H9 (cell line): ENCODE results near the gene TNIK. TPM values are rescaled to one million over a fixed set of nuclear protein-coding genes. Genes with fewer than 3 reads are reported as not detected.

Experiments used
- DNase-seq: peaks from one replicate; pipeline ENCODE4 v3.0.0-alpha.2; 2017
- H2AFZ ChIP-seq: one replicate; pipeline ENCODE4 v1.6.1; 2013; ENCODE audit warnings: mild to moderate bottlenecking, low read length, control low read depth, moderate library complexity
- H2AK5ac ChIP-seq: 2 replicates; pipeline ENCODE4 v1.6.1; 2013; ENCODE audit warnings: low read length, control low read depth, mixed read lengths; ENCODE audit not compliant: insufficient read length
- H2BK120ac ChIP-seq: one replicate; pipeline ENCODE4 v1.6.1; 2013; ENCODE audit warnings: low read depth, mild to moderate bottlenecking, low read length, control low read depth, inconsistent platforms; ENCODE audit not compliant: poor library complexity, severe bottlenecking
- H2BK12ac ChIP-seq: 2 replicates; pipeline ENCODE4 v1.6.1; 2013; ENCODE audit warnings: low read length, control low read depth, mixed read lengths, low read depth; ENCODE audit not compliant: insufficient read length
- H2BK15ac ChIP-seq: 2 replicates; pipeline ENCODE4 v1.6.1; 2013; ENCODE audit warnings: low read depth, low read length, control low read depth
- H2BK20ac ChIP-seq: one replicate; pipeline ENCODE4 v1.6.1; 2013; ENCODE audit warnings: low read depth, mild to moderate bottlenecking, low read length, control low read depth, inconsistent platforms; ENCODE audit not compliant: poor library complexity, severe bottlenecking
- H2BK5ac ChIP-seq: 2 replicates; pipeline ENCODE4 v1.6.1; 2013; ENCODE audit warnings: low read length, control low read depth, mixed read lengths; ENCODE audit not compliant: insufficient read length
- H3K14ac ChIP-seq: 2 replicates; pipeline ENCODE4 v1.6.1; 2013; ENCODE audit warnings: low read length, control low read depth; ENCODE audit not compliant: insufficient read depth
- H3K18ac ChIP-seq: 2 replicates; pipeline ENCODE4 v1.6.1; 2013; ENCODE audit warnings: low read depth, mild to moderate bottlenecking, mixed read lengths, low read length, control low read depth; ENCODE audit not compliant: insufficient read length
- H3K23ac ChIP-seq: 2 replicates; pipeline ENCODE4 v1.6.1; 2013; ENCODE audit warnings: low read length, control low read depth, mixed read lengths, low read depth; ENCODE audit not compliant: insufficient read length
- H3K23me2 ChIP-seq: 2 replicates; pipeline ENCODE4 v1.6.1; 2013; ENCODE audit warnings: low read depth, mild to moderate bottlenecking, mixed read lengths, low read length, control low read depth; ENCODE audit not compliant: insufficient read length, poor library complexity, severe bottlenecking
- H3K27ac ChIP-seq: 2 replicates; pipeline ENCODE4 v1.5.1; 2013; ENCODE audit warnings: low read length, control low read depth, mixed read lengths, low read depth; ENCODE audit not compliant: insufficient read length
- H3K27me3 ChIP-seq: 2 replicates; pipeline ENCODE4 v1.6.1; 2013; ENCODE audit warnings: low read length, control low read depth, inconsistent platforms; ENCODE audit not compliant: insufficient read depth
- H3K4ac ChIP-seq: 2 replicates; pipeline ENCODE4 v1.6.1; 2013; ENCODE audit warnings: low read depth, mild to moderate bottlenecking, control low read depth, inconsistent platforms, low read length, moderate library complexity
- H3K4me1 ChIP-seq: 2 replicates; pipeline ENCODE4 v1.6.1; 2013; ENCODE audit warnings: low read length, control low read depth, inconsistent platforms; ENCODE audit not compliant: insufficient read depth
- H3K4me2 ChIP-seq: 2 replicates; pipeline ENCODE4 v1.6.1; 2013; ENCODE audit warnings: low read length, control low read depth, mixed read lengths; ENCODE audit not compliant: insufficient read length, insufficient read depth
- H3K56ac ChIP-seq: 2 replicates; pipeline ENCODE4 v1.6.1; 2013; ENCODE audit warnings: low read depth, mild to moderate bottlenecking, mixed read lengths, low read length, control low read depth; ENCODE audit not compliant: insufficient read length
- H3K79me1 ChIP-seq: 2 replicates; pipeline ENCODE4 v1.6.1; 2013; ENCODE audit warnings: low read depth, mild to moderate bottlenecking, moderate library complexity, low read length, control low read depth, inconsistent platforms; ENCODE audit not compliant: insufficient read depth, poor library complexity, severe bottlenecking
- H3K79me2 ChIP-seq: 2 replicates; pipeline ENCODE4 v1.6.1; 2013; ENCODE audit warnings: low read length, control low read depth, inconsistent platforms; ENCODE audit not compliant: insufficient read depth
- H3K9ac ChIP-seq: 2 replicates; pipeline ENCODE4 v1.6.1; 2013; ENCODE audit warnings: low read length, control low read depth, mixed read lengths; ENCODE audit not compliant: insufficient read length; ENCODE audit errors: extremely low read depth
- H3K9me3 ChIP-seq: one replicate; pipeline ENCODE4 v1.6.1; 2013; ENCODE audit warnings: low read depth, low read length, inconsistent platforms; ENCODE audit not compliant: control insufficient read depth
- H3T11ph ChIP-seq: one replicate; pipeline ENCODE4 v1.6.1; 2013; ENCODE audit warnings: mild to moderate bottlenecking, low read length, control low read depth, inconsistent platforms
- H4K20me1 ChIP-seq: one replicate; pipeline ENCODE4 v1.6.1; 2013; ENCODE audit not compliant: control insufficient read depth, insufficient read length, insufficient read depth
- H4K5ac ChIP-seq: 2 replicates; pipeline ENCODE4 v1.6.1; 2013; ENCODE audit warnings: low read depth, mild to moderate bottlenecking, mixed read lengths, low read length, control low read depth; ENCODE audit not compliant: insufficient read length
- H4K8ac ChIP-seq: replicated peaks from 2 replicates; pipeline ENCODE4 v1.6.1; 2013; ENCODE audit warnings: low read length, control low read depth, mixed read lengths, low read depth; ENCODE audit not compliant: insufficient read length
- H4K91ac ChIP-seq: 2 replicates; pipeline ENCODE4 v1.6.1; 2013; ENCODE audit warnings: low read depth, mild to moderate bottlenecking, moderate library complexity, mixed read lengths, low read length, control low read depth; ENCODE audit not compliant: insufficient read length
- H3K27ac Mint-ChIP-seq, 3 experiments: 2 replicates in 2 of 3; 3 replicates in 1 of 3; pipeline ENCODE4 v1.8.0; 2020 to 2021; ENCODE audit warnings: mixed read lengths in 3 of 3, mild to moderate bottlenecking in 1 of 3, moderate library complexity in 1 of 3
- H3K27me3 Mint-ChIP-seq: 2 replicates; pipeline ENCODE4 v1.8.0; 2021; ENCODE audit warnings: low read depth, mild to moderate bottlenecking, moderate library complexity, mixed read lengths
- H3K36me3 Mint-ChIP-seq, 3 experiments: 2 replicates in 2 of 3; 3 replicates in 1 of 3; pipeline ENCODE4 v1.8.0; 2020 to 2021; ENCODE audit warnings: low read depth in 3 of 3, mixed read lengths in 3 of 3; ENCODE audit not compliant: insufficient read depth in 1 of 3
- H3K4me1 Mint-ChIP-seq, 2 experiments: 2 replicates each; pipeline ENCODE4 v1.8.0; 2020; ENCODE audit warnings: mixed read lengths in 2 of 2
- H3K4me3 Mint-ChIP-seq, 2 experiments: 2 replicates in 1 of 2; 3 replicates in 1 of 2; pipeline ENCODE4 v1.8.0; 2020 to 2021; ENCODE audit warnings: mild to moderate bottlenecking in 2 of 2, mixed read lengths in 2 of 2, moderate library complexity in 1 of 2
- H3K9me3 Mint-ChIP-seq, 2 experiments: 2 replicates in 1 of 2; 3 replicates in 1 of 2; pipeline ENCODE4 v1.8.0; 2020; ENCODE audit warnings: mild to moderate bottlenecking in 2 of 2, mixed read lengths in 2 of 2, moderate library complexity in 1 of 2
- CTCF ChIP-seq: fragments of 200-600 bp; sonication (generic); conservative IDR thresholded peaks from 3 replicates; pipeline ENCODE4 v1.8.0; 2021; ENCODE audit warnings: antibody characterized with exemption, mild to moderate bottlenecking
- WGBS: extraction: QIAGEN DNeasy Blood & Tissue Kit; methylation state at CpG from one replicate; pipeline ENCODE4 v1.1.7; 2013; ENCODE audit warnings: missing lambda C conversion rate, low lambda C conversion rate, mixed read lengths; ENCODE audit not compliant: insufficient read length; ENCODE audit errors: extremely low coverage; 5-methylcytosine and 5-hydroxymethylcytosine counted together
- total RNA-seq: library from RNA; stranded (reverse); gene quantifications from 2 replicates; pipeline ENCODE4 v1.2.1, GENCODE V29; 2021

The TNIK gene
- total RNA-seq, 1 experiment from 2014 or later = 15.9 TPM

DNA sequence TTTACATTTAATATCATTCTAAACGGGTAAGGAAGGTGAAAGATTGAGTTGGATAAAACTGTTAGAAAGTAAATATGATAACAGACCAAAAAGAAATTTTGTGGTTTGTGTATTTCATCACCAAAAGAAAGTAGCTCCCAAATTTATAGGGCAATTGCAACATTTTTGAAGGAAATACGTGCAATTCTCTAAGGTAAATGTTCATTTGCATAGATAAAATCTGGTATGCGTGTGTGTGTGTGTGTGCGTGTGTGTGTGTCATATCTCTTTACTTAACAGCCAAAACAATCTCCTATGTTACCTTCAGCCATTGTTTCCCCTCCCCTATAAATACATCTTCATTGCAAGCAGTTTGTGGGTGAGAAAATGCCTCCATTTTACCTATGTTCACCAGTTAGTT lies 208.4 kb downstream of the TNIK start:
- Mint-ChIP-seq H3K27ac (no peak overlapping the region), H3K27me3 (no peaks in the 10 kb centered on the region), H3K36me3 (no peaks in the 10 kb centered on the region), H3K9me3 (no peaks in the 10 kb centered on the region), H3K4me3 (no peak overlapping the region), H3K4me1 (peaks cover 0 to 4% of the 10 kb centered on the region in 2 experiments; a peak in 3 of 4 replicates)
- Histone ChIP-seq H3K9me3 (no peaks in the 10 kb centered on the region), H3K4me2 (no peak overlapping the region), H2BK12ac (no peak overlapping the region), H3K27me3 (no peaks in the 10 kb centered on the region; the same call in 1 of the 2 replicates), H3K23me2 (no peaks in the 10 kb centered on the region), H3K4me1 (peaks cover 4% of the 10 kb centered on the region; the same call in 1 of the 2 replicates), H2BK20ac (no peak overlapping the region), H4K5ac (no peak overlapping the region), H4K8ac (no peak overlapping the region), H3K27ac (no peak overlapping the region), H3T11ph (no peak overlapping the region), H3K9ac (no peak overlapping the region), H4K91ac (no peak overlapping the region), H3K23ac (no peak overlapping the region), H2BK120ac (no peak overlapping the region), H3K14ac (no peak overlapping the region), H2AK5ac (no peak overlapping the region), H2AFZ (no peak overlapping the region), H2BK15ac (no peak overlapping the region), H2BK5ac (no peak overlapping the region), H4K20me1 (no peaks in the 10 kb centered on the region), H3K56ac (no peak overlapping the region), H3K4ac (no peak overlapping the region), H3K79me1 (no peaks in the 10 kb centered on the region), H3K18ac (no peak overlapping the region), H3K79me2 (0 out of 2 replicates have a peak, but pooled peaks cover 2% of the 10 kb centered on the region)
- DNase-seq = no peak
- TF ChIP-seq CTCF = no peak
- no CpG with 5 or more reads among the region's 4 CpGs for WGBS
